GM10266 (cell line): ENCODE data around the gene SIRT2.

Source experiments
- DNase-seq: peaks from one replicate; pipeline ENCODE4 v3.0.0; 2012; ENCODE audit errors: extremely low spot score
- CTCF ChIP-seq: IDR thresholded peaks from 2 replicates; pipeline ENCODE4 v1.5.1; 2012; ENCODE audit warnings: mild to moderate bottlenecking, low read depth; ENCODE audit not compliant: control insufficient read depth, insufficient read depth; ENCODE audit errors: missing control alignments

SIRT2 gene

GRCh38 chr19:38918526-38918925, 19.1 kb upstream of the SIRT2 start:
- DNase-seq: no peak
- TF ChIP-seq CTCF: no peak

DNA sequence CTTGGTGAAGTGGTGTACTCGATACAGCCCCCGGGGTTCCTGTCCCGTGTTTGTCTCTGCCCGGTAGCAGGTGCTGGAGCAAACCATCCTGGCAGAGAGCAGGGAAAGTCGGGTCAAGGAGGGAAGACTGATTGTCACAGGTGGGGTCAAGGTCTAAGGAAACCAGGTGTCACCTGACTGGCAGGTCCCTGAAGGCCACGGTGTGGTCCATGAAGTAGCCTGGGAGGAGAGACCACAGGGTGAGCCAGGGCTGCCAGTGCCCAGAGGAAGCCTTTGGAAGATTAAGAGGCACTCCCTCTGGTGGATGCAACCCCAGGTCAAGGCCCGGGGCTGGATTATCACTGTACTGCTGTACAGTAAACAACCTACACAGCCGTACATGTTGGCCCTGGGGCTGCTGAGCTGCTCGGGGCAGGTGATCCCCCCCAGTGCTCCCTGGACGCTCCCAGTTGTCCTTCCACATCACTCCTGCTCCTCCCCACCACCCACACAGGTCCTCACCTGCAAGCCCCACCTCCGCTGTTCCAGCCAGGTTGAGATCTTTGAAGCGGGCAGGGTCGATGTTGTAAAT, 18.6 kb upstream of the SIRT2 start:
- TF ChIP-seq CTCF: no peak
- DNase-seq: no peak

DNA sequence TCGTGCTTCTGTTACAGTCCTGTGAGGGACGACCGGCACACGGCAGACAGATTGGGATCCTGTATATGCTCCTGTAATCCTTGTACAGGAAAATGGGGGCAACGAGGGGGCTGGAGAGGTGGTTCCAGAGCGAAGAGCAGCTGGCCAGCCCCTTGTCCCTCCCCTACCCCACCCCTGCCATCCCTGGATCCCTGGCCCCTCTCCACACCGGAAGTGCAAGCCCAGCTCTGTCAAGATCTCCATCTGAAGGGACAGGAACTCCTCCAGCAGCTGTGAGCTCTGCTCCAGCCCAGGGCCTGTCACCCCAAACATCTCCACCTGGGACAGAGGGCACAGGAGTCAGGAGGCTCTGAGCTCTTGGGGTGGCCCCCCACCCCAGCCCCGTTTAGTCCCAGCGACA, 18.1 kb upstream of the SIRT2 start:
- no peak for TF ChIP-seq CTCF

DNA sequence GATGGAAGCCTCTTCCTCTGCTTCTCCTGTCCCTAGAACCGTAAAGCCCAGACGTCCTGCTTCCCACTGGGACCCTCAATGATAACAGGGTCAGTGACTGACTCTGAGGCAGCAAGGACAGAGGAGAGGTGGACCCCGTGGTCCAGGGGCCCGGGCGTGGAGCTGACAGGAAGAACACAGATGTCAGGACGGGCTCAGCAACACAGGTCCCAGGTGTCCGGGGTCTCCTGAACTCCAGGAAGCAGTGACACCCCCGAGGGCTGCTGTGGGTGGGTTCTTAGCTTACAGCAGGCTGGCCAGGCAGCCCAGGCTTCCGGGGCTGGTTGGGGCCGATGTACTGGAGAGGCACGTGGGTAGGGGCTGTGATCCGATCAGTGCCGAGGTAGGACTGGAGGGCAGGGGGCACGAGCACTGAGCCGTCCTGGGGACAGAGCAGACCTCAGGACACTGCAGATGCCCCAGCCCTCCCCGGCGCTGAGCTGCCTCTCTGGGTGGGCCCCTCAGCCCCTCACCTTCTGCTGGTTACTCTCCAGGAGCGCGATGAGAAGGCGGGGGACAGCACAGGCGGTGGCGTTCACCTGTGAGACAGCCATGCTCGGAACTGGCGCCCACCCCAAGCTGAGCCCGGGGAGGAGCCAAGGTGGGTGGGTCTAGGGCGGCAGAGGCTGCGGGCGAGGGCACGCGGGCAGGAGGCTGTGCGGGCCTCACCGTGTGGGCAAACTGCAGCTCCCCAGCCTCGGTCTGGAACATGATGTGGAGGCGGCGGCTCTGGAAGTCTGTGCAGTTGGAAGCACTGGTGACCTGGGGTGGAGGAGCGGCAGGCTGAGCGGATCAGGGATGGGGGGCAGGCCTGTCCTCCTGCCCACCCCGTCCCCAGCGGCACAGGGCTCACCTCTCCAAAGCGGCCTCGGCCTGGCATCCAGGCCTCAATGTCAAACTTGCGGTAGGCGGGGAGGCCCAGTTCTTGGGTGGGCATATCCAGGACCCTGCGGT, 16.2 kb upstream of the SIRT2 start:
- TF ChIP-seq CTCF: no peak
- DNase-seq: no peak

More for the DNA sequence above, 18.1 kb upstream of the SIRT2 start:
- no peak for DNase-seq

GRCh38 chr19:38913958-38914357, 14.5 kb upstream of the SIRT2 start:
- no peak for DNase-seq

DNA sequence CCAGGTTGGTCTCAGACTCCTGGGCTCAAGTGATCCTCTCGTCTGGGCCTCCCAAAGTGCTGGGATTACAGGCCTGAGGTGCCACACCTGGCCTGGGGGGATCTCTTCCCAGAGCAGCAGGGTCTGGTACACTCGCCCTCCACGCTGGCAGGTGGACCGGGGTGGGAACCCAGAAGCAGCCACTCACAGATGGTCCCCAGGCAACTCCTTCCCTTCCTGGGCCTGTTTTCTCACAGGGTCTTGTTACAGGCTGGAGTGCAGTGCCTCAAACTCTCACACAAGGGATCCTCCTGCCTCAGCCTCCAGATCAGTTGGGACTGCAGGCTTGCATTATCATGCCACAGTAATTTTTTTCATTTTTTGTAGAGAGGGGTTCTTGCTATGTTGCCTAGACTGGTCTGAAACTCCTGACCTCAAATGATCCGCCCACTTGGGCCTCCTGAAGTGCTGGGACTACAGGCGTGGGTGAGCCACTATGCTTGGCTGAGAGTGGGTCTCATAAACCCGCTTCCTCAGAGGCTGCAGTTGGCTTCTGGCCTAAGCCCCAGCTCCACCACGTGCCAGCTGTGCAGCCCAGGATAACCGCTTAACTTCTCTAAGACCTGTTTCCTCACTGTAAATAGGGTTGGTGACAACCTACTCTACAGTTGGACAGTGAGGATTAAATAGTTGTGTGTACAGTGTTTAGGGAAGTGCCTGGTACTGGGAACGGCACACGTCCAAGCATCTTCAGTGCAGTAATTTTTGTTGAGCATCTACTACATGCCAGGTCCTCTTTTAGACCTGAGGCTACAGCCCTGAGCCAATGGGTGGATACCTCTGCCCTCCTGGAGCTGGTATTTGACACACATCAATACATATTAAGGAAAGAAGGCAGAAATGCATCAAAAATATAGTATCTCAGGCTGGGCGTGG, 13.4 kb upstream of the SIRT2 start:
- DNase-seq: peak; percentile 57
- TF ChIP-seq CTCF: no peak

More at GRCh38 chr19:38913958-38914357, 14.5 kb upstream of the SIRT2 start:
- TF ChIP-seq CTCF: no peak
